BJ (cell line): ENCODE measurements around the gene OPN1LW. TPM values are rescaled to one million over a fixed set of nuclear protein-coding genes. Genes with fewer than 3 reads are reported as not detected.
A peak's percentile ranks its signal among the peaks of the same experiment; 100 is the strongest.
"Not testable (repeated sequence)": the region's sequence is repeated elsewhere in the genome, so short reads cannot be mapped to it uniquely, and the experiment has no call there.

Source experiments
- CTCF ChIA-PET: fragments of 350-600 bp; formaldehyde crosslinking; extraction: SDS; loops from one replicate; lab custom pipeline; 2021; ENCODE audit warnings: antibody characterized with exemption, inconsistent platforms; lab: Yijun Ruan, JAX
- POLR2A ChIA-PET: fragments of 300-600 bp; sonication (Branson Sonifier 250); formaldehyde crosslinking; extraction: SDS; loops from one replicate; lab custom pipeline; 2021; ENCODE audit warnings: antibody characterized with exemption; lab: Charles Lee
- DNase-seq: peaks from one replicate; pipeline ENCODE4 v3.0.0-alpha.2; 2011; ENCODE audit warnings: low read depth
- H3K27me3 ChIP-seq: 2 replicates; pipeline ENCODE4 v1.6.0; 2011; ENCODE audit warnings: low read length; ENCODE audit not compliant: control insufficient read depth, insufficient read depth
- H3K36me3 ChIP-seq: 2 replicates; pipeline ENCODE4 v1.5.1; 2011; ENCODE audit warnings: low read length; ENCODE audit not compliant: control insufficient read depth, insufficient read depth
- H3K4me3 ChIP-seq: 2 replicates; pipeline ENCODE4 v1.5.1; 2011; ENCODE audit warnings: low read depth, mild to moderate bottlenecking, control low read depth, low read length
- CTCF ChIP-seq: IDR thresholded peaks from 2 replicates; pipeline ENCODE4 v1.5.1; 2011; ENCODE audit warnings: low read depth, mild to moderate bottlenecking, control low read depth, inconsistent platforms, low read length, moderate library complexity; ENCODE audit not compliant: insufficient read depth
- polyA minus RNA-seq: library from RNA; depleted of rRNA, polyadenylated mRNA; stranded (reverse); fragments of >200 nt; gene quantifications from 2 replicates; pipeline ENCODE4 v1.2.3, GENCODE V29; 2011; rRNA and poly(A)+ RNA removed
- polyA plus RNA-seq: library from polyadenylated mRNA; depleted of rRNA; stranded (reverse); fragments of >200 nt; gene quantifications from 2 replicates; pipeline ENCODE4 v1.2.3, GENCODE V29; 2011; rRNA removed

The OPN1LW gene
- not detected in 2 replicates for polyA plus RNA-seq
- polyA minus RNA-seq: not detected in 2 replicates

- CTCF ChIA-PET: not testable (repeated sequence)
Measured at GRCh38 chrX:154144010-154144409, at the start of gene OPN1LW. Gene OPN1LW (plus strand): TSS chrX:154144243. CDS start chrX:154144284, 41 bp downstream.

GRCh38 chrX:154094833-154095232, 49.2 kb upstream of the OPN1LW start:
- CTCF ChIA-PET: interaction anchor here (1.1 kb wide), 1 partner anchor 10 kb away, joined by 3 read pairs; no protein-coding TSS in a partner anchor
- H3K4me3 ChIP-seq: no peak overlapping the region

More at GRCh38 chrX:154144010-154144409, at the start of gene OPN1LW:
- H3K4me3 ChIP-seq, H3K27me3 ChIP-seq, H3K36me3 ChIP-seq, POLR2A ChIA-PET, DNase-seq: not testable (repeated sequence)

GRCh38 chrX:154096140-154097002, 47.7 kb upstream of the OPN1LW start:
- Histone ChIP-seq H3K27me3 (no peaks in the 10 kb centered on the region), H3K4me3 (peak overlapping the region; percentile 67), H3K36me3 (no peaks in the 10 kb centered on the region)
- no peak for DNase-seq
- ChIA-PET POLR2A (no interaction called here), CTCF (interaction anchor here (1.1 to 1.5 kb wide), 3 partner anchors 11 to 82 kb away, joined by 3 to 4 read pairs (median 3); no protein-coding TSS in a partner anchor)
- no peak for TF ChIP-seq CTCF

More at GRCh38 chrX:154094833-154095232, 49.2 kb upstream of the OPN1LW start:
- H3K27me3 ChIP-seq: no peaks in the 10 kb centered on the region
- H3K36me3 ChIP-seq: no peaks in the 10 kb centered on the region
- DNase-seq: no peak
- no peak for TF ChIP-seq CTCF
- POLR2A ChIA-PET: interaction anchor here (0.5 kb wide), 1 partner anchor 160 kb away, joined by 3 read pairs; the partner anchor contains the start of gene NAA10

GRCh38 chrX:154097003-154097588, 46.9 kb upstream of the OPN1LW start:
- ChIA-PET POLR2A (no interaction called here), CTCF (interaction anchor here (1.2 to 1.4 kb wide), 2 partner anchors 48 to 83 kb away, joined by 4 read pairs; no protein-coding TSS in a partner anchor)
- H3K4me3 ChIP-seq: peak overlapping the region; percentile 67
- no peaks in the 10 kb centered on the region for H3K27me3 ChIP-seq
- no peak for TF ChIP-seq CTCF
- H3K36me3 ChIP-seq: no peaks in the 10 kb centered on the region
- no peak for DNase-seq

GRCh38 chrX:154097589-154098541, 46.2 kb upstream of the OPN1LW start, which contains the start of gene MECP2:
Gene MECP2 (minus strand): TSS chrX:154097717.
- CTCF ChIA-PET: interaction anchor here (0.6 to 1.4 kb wide), 3 partner anchors 49 to 198 kb away, joined by 3 to 4 read pairs (median 4); no protein-coding TSS in a partner anchor
- no peaks in the 10 kb centered on the region for H3K27me3 ChIP-seq
- H3K36me3 ChIP-seq: no peaks in the 10 kb centered on the region
- H3K4me3 ChIP-seq: peak within 1 kb of the TSS; percentile 67
- DNase-seq: peak; percentile 37
- POLR2A ChIA-PET: no interaction called here
- no peak for TF ChIP-seq CTCF
